GM23338 (cell line): ENCODE data around the gene ING5.

Source experiments
- CREB1 ChIP-seq: fragments of 250-450 bp; sonication (Bioruptor Pico); IDR thresholded peaks from 2 replicates; pipeline ENCODE4 v1.5.0; 2020; ENCODE audit warnings: low read depth, mild to moderate bottlenecking, moderate library complexity
- CTCF ChIP-seq, 2 experiments: fragments of 200-600 bp in 1 of 2; sonication (generic) in 1 of 2; conservative IDR thresholded peaks; 2 replicates each; pipeline versions ENCODE4 v1.5.1 to v1.6.1; 2016 to 2017; ENCODE audit warnings: antibody characterized with exemption in 2 of 2, low read depth in 2 of 2, mild to moderate bottlenecking in 2 of 2, moderate library complexity in 1 of 2
- ETS1 ChIP-seq: IDR thresholded peaks from 2 replicates; pipeline ENCODE4 v1.6.1; 2016; ENCODE audit warnings: antibody characterized with exemption
- EZH2 ChIP-seq: fragments of 200-600 bp; sonication (generic); IDR thresholded peaks from one replicate; pipeline ENCODE4 v1.8.0; 2017; ENCODE audit warnings: antibody characterized with exemption, mild to moderate bottlenecking, low read depth; ENCODE audit not compliant: unreplicated experiment
- EZH2phosphoT487 ChIP-seq: fragments of 200-600 bp; sonication (generic); IDR thresholded peaks from one replicate; pipeline ENCODE4 v1.8.1; 2018; ENCODE audit warnings: antibody characterized with exemption; ENCODE audit not compliant: unreplicated experiment
- JUNB ChIP-seq: IDR thresholded peaks from one replicate; pipeline ENCODE4 v1.6.1; 2016; ENCODE audit warnings: antibody characterized with exemption; ENCODE audit not compliant: unreplicated experiment
- NANOG ChIP-seq: IDR thresholded peaks from 2 replicates; pipeline ENCODE4 v1.6.1; 2016; ENCODE audit warnings: antibody characterized with exemption, borderline replicate concordance
- POLR2AphosphoS5 ChIP-seq: IDR thresholded peaks from 2 replicates; pipeline ENCODE4 v1.6.1; 2016; ENCODE audit warnings: antibody characterized with exemption, low read depth
- REST ChIP-seq: IDR thresholded peaks from one replicate; pipeline ENCODE4 v1.6.1; 2018; ENCODE audit warnings: antibody characterized with exemption; ENCODE audit not compliant: unreplicated experiment
- ZNF114 ChIP-seq: fragments of 250-450 bp; sonication (Bioruptor Pico); IDR thresholded peaks from 2 replicates; pipeline ENCODE4 v1.5.0; 2020; ENCODE audit warnings: mild to moderate bottlenecking, moderate library complexity
- ZNF331 ChIP-seq: fragments of 250-450 bp; sonication (Bioruptor Pico); IDR thresholded peaks from 2 replicates; pipeline ENCODE4 v1.5.0; 2020; ENCODE audit warnings: low read depth, mild to moderate bottlenecking, moderate library complexity

- TF ChIP-seq CTCF (conservative IDR thresholded peaks at IDR 0.05; ENCODE audit: low read depth in 2 of 2) (no peak), NANOG (no peak), EZH2 (no peak), CREB1 (no peak), POLR2AphosphoS5 (no peak), EZH2phosphoT487 (no peak), REST (no peak), ETS1 (no peak), ZNF331 (no peak), JUNB (no peak), ZNF114 (CRISPR knock-in tag) (no peak)
Observed at GRCh38 chr2:241652142-241652541, 49.7 kb upstream of the ING5 start.
